GM18951 (cell line): Measurements from ENCODE around the gene OR7E24.
"Not testable (repeated sequence)": the region's sequence is repeated elsewhere in the genome, so short reads cannot be mapped to it uniquely, and the experiment has no call there.

Experiments
- POLR2A ChIP-seq: IDR thresholded peaks from 4 replicates; pipeline ENCODE4 v1.6.1; 2011; ENCODE audit warnings: mild to moderate bottlenecking; ENCODE audit not compliant: insufficient read length, insufficient read depth; ENCODE audit errors: extremely low read depth
- in situ Hi-C: fragments of 300-500 bp; cut with MboI; formaldehyde crosslinking; loops from one replicate; pipeline ENCODE4 v1.12.0; 2022; ENCODE audit warnings: low sequenced_read_pairs, mixed read lengths, inconsistent platforms; ENCODE audit not compliant: unreplicated experiment

Gene OR7E24

GRCh38 chr19:9250630-9251029 lies at the start of gene OR7E24:
OR7E24 (plus strand) TSS chr19:9250930; CDS start chr19:9251044, 114 bp downstream.
- no peak for TF ChIP-seq POLR2A
- in situ Hi-C loops = no loop called here

- in situ Hi-C loops = no loop called here
- TF ChIP-seq POLR2A = no peak
Observed at GRCh38 chr19:9205501-9206113, 45.1 kb upstream of the OR7E24 start.

GRCh38 chr19:9219489-9219888 lies 31.2 kb upstream of the OR7E24 start, which contains the start of gene OR7D4:
OR7D4 (minus strand) TSS chr19:9219589; CDS start chr19:9214837, 4,752 bp downstream.
- in situ Hi-C loops = no loop called here

GRCh38 chr19:9251236-9251635 lies 506 bp downstream of the OR7E24 start:
- in situ Hi-C loops = no loop called here
- no peak for TF ChIP-seq POLR2A

More at GRCh38 chr19:9219489-9219888, 31.2 kb upstream of the OR7E24 start, which contains the start of gene OR7D4:
- TF ChIP-seq POLR2A = no peak

- in situ Hi-C loops = not testable (repeated sequence)
Observed at GRCh38 chr19:9283485-9283884, 32.8 kb downstream of the OR7E24 start.

GRCh38 chr19:9289231-9289884 lies 38.6 kb downstream of the OR7E24 start:
- TF ChIP-seq POLR2A = no peak
- in situ Hi-C loops = no loop called here

GRCh38 chr19:9295411-9295849 lies 44.7 kb downstream of the OR7E24 start:
- no peak for TF ChIP-seq POLR2A
- in situ Hi-C loops = no loop called here

- TF ChIP-seq POLR2A = no peak
- in situ Hi-C loops = no loop called here
Observed at GRCh38 chr19:9296336-9296735, 45.6 kb downstream of the OR7E24 start.
